ENCODE measurements around the gene SERINC4.
A peak's percentile ranks its signal among the peaks of the same experiment; 100 is the strongest.

SERINC4 gene

GRCh38 chr15:43795997-43796396 lies 4.0 kb downstream of the SERINC4 start:
- no peak for DNase-seq

GRCh38 chr15:43795197-43795596 lies 4.8 kb downstream of the SERINC4 start:
- DNase-seq: no peak

- DNase-seq: no peak
These were observed 5.6 kb downstream of the SERINC4 start for GRCh38 chr15:43794269-43795037.

- DNase-seq: no peak
These were observed 6.4 kb downstream of the SERINC4 start for GRCh38 chr15:43793647-43794046.

GRCh38 chr15:43792761-43793476 lies 7.1 kb downstream of the SERINC4 start:
- DNase-seq: no peak

GRCh38 chr15:43791993-43792760 lies 7.8 kb downstream of the SERINC4 start, which contains the start of gene SERF2:
TSS of gene SERF2 (plus strand) at chr15:43792320. CDS start at chr15:43792377, 57 bp downstream.
- DNase-seq: peak; percentile 100

GRCh38 chr15:43789409-43789808 lies 10.6 kb downstream of the SERINC4 start:
- no peak for DNase-seq

GRCh38 chr15:43779016-43779415 lies 21.0 kb downstream of the SERINC4 start:
- no peak for DNase-seq

GRCh38 chr15:43777267-43777914 lies 22.6 kb downstream of the SERINC4 start:
- peak; percentile 91 for DNase-seq

- peak; percentile 75 for DNase-seq
These were observed 23.2 kb downstream of the SERINC4 start, which contains the start of gene ELL3 for GRCh38 chr15:43776718-43777266. TSS of gene ELL3 (minus strand) at chr15:43776966. CDS start at chr15:43776901, 65 bp downstream.

- peak; percentile 22 for DNase-seq
These were observed 23.8 kb downstream of the SERINC4 start for GRCh38 chr15:43776101-43776717.

GRCh38 chr15:43775411-43775965 lies 24.5 kb downstream of the SERINC4 start:
- no peak for DNase-seq

- DNase-seq: no peak
These were observed 26.0 kb downstream of the SERINC4 start for GRCh38 chr15:43774062-43774461.

- no peak for DNase-seq
These were observed 27.4 kb downstream of the SERINC4 start for GRCh38 chr15:43772624-43773023.

- DNase-seq: no peak
These were observed 28.2 kb downstream of the SERINC4 start for GRCh38 chr15:43771816-43772215.

GRCh38 chr15:43769584-43770228 lies 30.3 kb downstream of the SERINC4 start:
- peak; percentile 56 for DNase-seq

- DNase-seq: no peak
These were observed 36.1 kb downstream of the SERINC4 start for GRCh38 chr15:43763819-43764446.

- no peak for DNase-seq
These were observed 37.2 kb downstream of the SERINC4 start for GRCh38 chr15:43762824-43763223.

GRCh38 chr15:43751885-43752284 lies 48.1 kb downstream of the SERINC4 start:
- no peak for DNase-seq

- peak; percentile 56 for DNase-seq
These were observed 50.2 kb downstream of the SERINC4 start for GRCh38 chr15:43749690-43750345.
